Measurements from ENCODE around the gene HMX3. TPM values are rescaled to one million over a fixed set of nuclear protein-coding genes. Genes with fewer than 3 reads are reported as not detected.

The HMX3 gene
- total and polyA plus RNA-seq, 2 of the 13 experiments (the other 11 are each of a cell fraction or from before 2014, with no cell fraction given), result not detected

GRCh38 chr10:123154092-123154710 lies 18.4 kb downstream of the HMX3 start, which contains the start of gene BUB3 (continued):
- TF ChIP-seq ZFYVE20 (CRISPR knock-in tag; IDR thresholded peaks at IDR 0.05; ENCODE audit: borderline replicate concordance, low read depth) (no peak), MAFG (CRISPR knock-in tag; IDR thresholded peaks at IDR 0.05) (no peak), ARNT2 (CRISPR knock-in tag; IDR thresholded peaks at IDR 0.05; ENCODE audit: low read depth) (0 out of 2 replicates have a peak, but pooled peaks have one; percentile 72), ZNF329 (CRISPR knock-in tag; IDR thresholded peaks at IDR 0.05; ENCODE audit: low read depth) (no peak), HNF1B (CRISPR knock-in tag; IDR thresholded peaks at IDR 0.05) (0 out of 2 replicates have a peak, but pooled peaks have one; percentile 42), ATF3 (CRISPR knock-in tag; IDR thresholded peaks at IDR 0.05) (no peak), ZNF350 (CRISPR knock-in tag; IDR thresholded peaks at IDR 0.05; ENCODE audit: borderline replicate concordance, low read depth) (peak; percentile 75; the same call in 1 of the 2 replicates), ZNF782 (CRISPR knock-in tag; IDR thresholded peaks at IDR 0.05; ENCODE audit: borderline replicate concordance) (no peak), REL (CRISPR knock-in tag; conservative IDR thresholded peaks at IDR 0.05) (0 out of 2 replicates have a peak, but pooled peaks have one; percentile 22), ZNF547 (CRISPR knock-in tag; IDR thresholded peaks at IDR 0.05) (no peak; the same call in 1 of the 2 replicates), NR2F2 (IDR thresholded peaks at IDR 0.05; ENCODE audit: borderline replicate concordance, low read depth) (no peak; the same call in 1 of the 2 replicates), GRHL1 (CRISPR knock-in tag; conservative IDR thresholded peaks at IDR 0.05) (no peak), ZNF253 (CRISPR knock-in tag; IDR thresholded peaks at IDR 0.05; ENCODE audit: borderline replicate concordance) (no peak), ZSCAN25 (CRISPR knock-in tag; IDR thresholded peaks at IDR 0.05) (no peak; the same call in 1 of the 2 replicates), ZFP82 (CRISPR knock-in tag; IDR thresholded peaks at IDR 0.05; ENCODE audit: borderline replicate concordance) (no peak), KAT7 (CRISPR knock-in tag; IDR thresholded peaks at IDR 0.05; ENCODE audit: borderline replicate concordance) (no peak; the same call in 1 of the 2 replicates), ZNF589 (CRISPR knock-in tag; conservative IDR thresholded peaks at IDR 0.05) (no peak), TBX3 (IDR thresholded peaks at IDR 0.05; ENCODE audit: borderline replicate concordance) (peak; percentile 46; the same call in 1 of the 2 replicates), ZHX1 (CRISPR knock-in tag; IDR thresholded peaks at IDR 0.05; ENCODE audit: low read depth) (no peak), SCMH1 (CRISPR knock-in tag; IDR thresholded peaks at IDR 0.05; ENCODE audit: borderline replicate concordance) (no peak), NPAS2 (CRISPR knock-in tag; IDR thresholded peaks at IDR 0.05; ENCODE audit: borderline replicate concordance) (no peak), ZNF230 (CRISPR knock-in tag; IDR thresholded peaks at IDR 0.05) (no peak), CCAR2 (optimal IDR thresholded peaks at IDR 0.05; ENCODE audit: low read depth, low read length) (no peak)
